GM21825 (cell line): Measurements from ENCODE around the gene RDX.
A peak's percentile ranks its signal among the peaks of the same experiment; 100 is the strongest.
"Not testable (repeated sequence)": the region's sequence is repeated elsewhere in the genome, so short reads cannot be mapped to it uniquely, and the experiment has no call there.

Experiments used
- ATAC-seq: cut with Tn5 transposase; IDR thresholded peaks from one replicate; pipeline ENCODE4 v1.9.1; 2021; ENCODE audit warnings: mild to moderate bottlenecking, moderate library complexity; ENCODE audit not compliant: unreplicated experiment

The RDX gene

GRCh38 chr11:110296226-110297075 is at the start of gene RDX:
Gene RDX (minus strand): TSS chr11:110296614. CDS start chr11:110279692, 16,922 bp downstream.
- peak; percentile 72 for ATAC-seq

DNA sequence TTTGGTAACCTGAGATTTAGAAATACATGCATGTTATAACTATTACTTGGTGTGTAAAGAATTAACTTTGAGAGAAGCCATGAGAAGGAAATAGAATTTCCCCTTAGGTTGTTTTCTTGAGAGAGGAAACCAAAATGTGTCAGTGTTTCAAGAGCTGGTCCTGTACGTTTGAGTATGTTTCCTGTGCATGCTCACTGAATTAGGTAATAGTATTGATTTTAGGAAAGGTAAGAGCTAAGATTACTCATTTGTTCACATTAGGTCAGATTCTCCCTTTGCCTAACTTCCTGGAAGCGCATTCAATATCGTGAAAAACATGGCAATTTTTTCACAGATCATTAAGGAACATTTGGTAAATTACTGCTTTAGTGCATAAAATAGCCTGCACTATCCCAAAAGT is 49.3 kb upstream of the RDX start:
- ATAC-seq: peak; percentile 44

DNA sequence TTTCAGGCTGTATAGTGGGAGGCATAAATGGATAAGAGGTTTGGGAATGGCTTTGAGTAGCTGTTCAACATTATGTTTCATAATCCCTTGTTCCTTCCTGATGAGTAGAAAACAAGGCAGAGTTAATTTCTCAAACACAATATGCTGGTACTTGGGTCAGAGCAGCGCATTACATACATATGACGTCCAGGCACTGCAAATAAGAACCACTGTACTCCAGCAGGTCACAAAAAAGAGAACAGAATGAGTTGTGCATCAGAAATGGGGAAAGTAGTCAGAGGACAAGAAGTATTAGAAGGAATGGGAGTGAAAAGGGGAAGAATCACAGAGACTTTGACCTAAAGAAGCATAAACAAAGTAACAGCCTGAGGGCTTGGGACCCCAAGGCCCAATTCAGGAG is 44.0 kb upstream of the RDX start:
- no peak for ATAC-seq

DNA sequence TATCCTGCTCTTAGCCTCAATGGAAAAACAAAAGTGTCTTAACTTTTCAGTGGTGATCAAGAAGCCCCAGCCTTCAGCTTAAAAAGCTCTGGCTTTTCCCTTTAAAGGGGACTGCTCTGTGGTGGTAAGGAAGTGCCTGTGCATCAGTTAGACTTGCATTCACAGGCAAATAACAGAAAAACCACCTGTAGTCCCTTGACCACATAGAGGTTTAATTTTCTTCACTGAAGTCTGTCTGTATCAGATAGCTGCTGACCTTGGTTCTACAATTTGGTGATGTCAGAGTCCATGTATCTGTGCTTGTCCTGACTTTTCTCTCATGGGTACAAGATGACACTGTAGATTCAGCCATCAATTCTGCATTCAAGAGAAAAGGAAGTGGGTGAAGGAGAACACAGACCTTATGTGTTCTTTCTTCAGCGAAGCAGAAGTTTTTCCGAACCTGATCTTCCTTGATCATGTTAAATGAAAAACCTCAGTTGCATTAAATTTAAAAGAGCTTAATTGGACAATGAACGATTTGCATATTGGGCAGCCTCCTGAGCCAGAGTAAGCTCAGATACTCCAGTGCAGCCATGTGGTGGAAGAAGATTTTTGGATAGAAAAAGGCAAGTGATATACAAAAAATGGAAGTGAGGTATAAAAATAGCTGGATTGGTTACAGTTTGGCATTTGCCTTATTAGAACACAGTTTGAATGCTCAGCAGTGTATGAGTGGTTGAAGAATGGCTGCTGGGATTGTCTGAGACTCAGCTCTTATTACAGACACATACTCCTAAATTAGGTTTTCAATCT is 43.2 kb upstream of the RDX start:
- ATAC-seq: no peak

- no peak for ATAC-seq
These were observed 42.3 kb upstream of the RDX start for GRCh38 chr11:110338684-110339083.

DNA sequence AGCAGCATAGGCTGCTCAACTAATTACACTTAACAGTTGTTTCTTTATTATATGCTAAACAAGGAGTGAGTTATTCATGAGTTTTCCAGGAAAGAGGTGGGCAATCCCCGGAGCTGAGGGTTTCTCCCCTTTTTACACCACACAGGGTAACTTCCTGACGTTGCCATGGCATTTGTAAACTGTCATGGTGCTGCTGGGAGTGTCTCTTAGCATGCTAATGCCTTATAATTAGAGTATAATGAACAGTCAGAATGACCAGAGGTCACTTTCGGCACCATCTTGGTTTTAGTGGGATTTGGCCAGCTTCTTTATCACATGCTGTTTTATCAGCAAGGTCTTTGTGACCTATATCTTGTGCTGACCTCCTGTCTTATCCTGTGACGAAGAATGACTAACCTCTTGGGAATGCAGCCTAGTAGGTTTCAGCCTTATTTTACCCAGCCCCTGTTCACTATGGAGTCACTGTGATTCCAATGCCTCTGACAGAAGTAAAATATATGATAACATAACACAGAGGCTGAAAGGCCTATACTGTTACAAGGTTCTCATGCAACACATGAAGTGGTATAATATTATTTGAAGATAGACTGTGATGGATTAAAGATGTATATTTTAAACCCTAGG is 41.3 kb upstream of the RDX start:
- no peak for ATAC-seq

DNA sequence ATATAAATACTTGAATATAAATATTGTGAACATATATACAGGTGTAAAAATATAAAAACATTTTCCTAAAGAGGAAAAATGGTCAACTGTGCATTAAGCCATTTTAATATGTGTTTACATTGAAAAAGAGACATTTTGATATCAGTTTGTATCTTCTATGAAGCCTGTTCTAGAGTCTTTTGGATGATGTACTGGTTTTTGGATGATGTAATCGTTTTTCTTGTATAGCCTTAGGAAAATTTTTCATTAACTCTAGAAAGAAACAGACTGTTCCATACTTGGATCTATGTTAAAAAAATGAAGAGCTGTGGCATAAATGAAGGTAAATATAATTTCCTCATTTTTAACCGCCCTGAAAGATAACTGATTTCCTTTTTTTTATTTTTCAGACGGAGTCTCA is 39.6 kb upstream of the RDX start:
- ATAC-seq: no peak

DNA sequence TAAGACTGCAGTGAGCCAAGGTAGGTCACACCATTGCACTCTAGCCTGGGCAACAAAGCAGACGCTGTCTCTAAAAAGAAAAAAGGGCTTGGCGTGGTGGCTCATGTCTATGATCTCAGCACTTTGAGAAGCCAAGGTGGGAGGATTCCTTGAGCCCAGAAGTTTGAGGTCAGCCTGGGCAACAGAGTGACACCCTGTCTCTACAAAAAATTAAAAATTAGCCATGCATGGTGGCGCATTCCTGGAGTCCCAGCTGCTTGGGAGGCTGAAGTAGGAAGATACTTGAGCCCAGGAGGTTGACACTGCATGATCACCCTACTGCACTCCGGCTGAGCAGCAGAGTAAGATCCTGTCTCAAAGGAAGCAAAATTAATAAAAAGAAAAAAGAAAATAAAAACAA is 38.9 kb upstream of the RDX start:
- no peak for ATAC-seq

DNA sequence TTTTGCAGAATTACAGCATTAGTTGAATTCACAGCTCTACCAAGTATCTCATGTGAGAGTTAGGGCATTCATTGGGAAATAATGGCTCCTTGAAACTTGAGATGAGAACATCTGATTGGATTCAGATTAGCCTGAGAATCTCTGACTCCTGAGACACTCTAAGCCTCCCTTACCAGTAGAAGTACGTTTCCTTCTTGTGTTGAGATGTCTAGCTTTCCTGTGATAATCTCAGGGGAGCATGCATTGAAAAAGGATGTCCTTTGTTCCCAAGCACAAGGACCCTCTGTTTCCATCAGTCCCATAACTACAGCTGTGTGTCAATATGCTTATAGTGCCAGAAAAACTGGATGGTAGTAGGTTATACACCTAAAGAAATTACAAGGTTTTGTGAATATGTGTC is 35.2 kb upstream of the RDX start:
- ATAC-seq: no peak

GRCh38 chr11:110329445-110329844 is 33.0 kb upstream of the RDX start:
- no peak for ATAC-seq

DNA sequence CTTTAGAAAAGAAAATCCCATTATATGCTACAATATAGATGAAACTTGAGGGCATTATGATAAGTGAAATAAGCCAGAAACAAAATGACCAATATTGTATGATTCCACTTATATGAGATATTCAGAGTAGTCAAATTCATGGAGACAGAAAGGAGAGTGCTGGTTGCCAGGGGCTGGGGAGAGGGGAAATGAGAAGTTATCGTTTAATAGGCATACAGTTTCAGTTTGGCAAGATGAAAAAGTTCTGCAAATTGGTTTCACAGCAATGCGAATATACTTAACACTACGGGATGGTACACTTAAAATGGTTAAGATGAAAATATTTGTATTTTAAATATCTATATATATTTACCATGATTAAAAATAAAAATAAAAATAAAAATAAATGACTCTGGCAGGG is 31.1 kb upstream of the RDX start:
- ATAC-seq: no peak

GRCh38 chr11:110323786-110324185 is 27.4 kb upstream of the RDX start:
- no peak for ATAC-seq

GRCh38 chr11:110319501-110319900 is 23.1 kb upstream of the RDX start:
- no peak for ATAC-seq

GRCh38 chr11:110318638-110319404 is 22.4 kb upstream of the RDX start:
- ATAC-seq: no peak

DNA sequence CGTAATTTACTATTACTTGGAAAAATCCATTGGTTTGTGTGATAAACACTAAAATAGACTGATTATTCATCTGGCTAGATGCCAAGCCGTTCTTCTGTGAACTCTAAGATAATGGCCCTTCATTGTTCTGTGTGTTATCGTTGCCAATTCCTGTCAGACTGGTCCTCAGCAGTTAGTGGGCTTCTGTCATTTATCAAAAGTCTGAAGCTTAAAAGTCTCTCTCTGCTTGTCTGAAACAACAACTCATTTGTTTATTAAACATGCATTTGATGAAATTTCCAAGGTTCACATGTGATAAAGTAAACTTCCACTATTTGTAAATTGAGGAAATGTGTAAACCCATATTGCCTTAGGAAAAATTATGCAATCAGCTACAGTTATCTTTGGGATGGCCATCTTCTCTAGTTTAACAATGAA is 21.1 kb upstream of the RDX start:
- no peak for ATAC-seq

DNA sequence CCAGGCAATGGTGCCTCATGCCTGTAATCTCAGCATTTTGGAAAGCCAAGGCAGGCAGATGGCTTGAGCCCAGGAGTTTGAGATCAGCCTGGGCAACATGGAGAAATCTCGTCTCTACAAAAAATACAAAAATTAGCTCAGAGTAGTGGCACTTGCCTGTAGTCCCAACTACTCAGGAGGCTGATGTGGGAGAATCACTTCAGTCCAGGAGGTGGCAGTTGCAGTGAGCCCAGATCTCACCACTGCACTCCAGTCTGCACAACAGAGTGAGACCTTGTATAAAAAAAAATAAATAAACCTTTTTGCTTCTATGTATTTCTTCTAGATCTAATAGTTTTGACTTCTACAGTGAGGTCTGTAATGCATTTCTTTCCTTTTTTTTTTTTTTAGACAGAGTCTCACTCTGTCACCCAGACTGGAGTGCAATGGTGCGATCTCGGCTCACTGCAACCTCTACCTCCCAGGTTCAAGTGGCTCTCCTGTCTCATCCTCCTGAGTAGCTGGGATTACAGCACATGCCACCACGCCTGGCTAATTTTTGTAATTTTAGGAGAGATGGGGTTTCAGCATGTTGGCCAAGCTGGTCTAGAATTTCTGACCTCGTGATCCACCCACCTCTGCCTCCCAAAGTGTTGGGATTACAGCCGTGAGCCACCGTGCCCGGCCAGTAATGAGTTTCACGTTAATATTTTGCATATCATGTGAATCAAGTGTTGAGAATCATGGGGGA is 18.1 kb upstream of the RDX start:
- ATAC-seq: no peak

DNA sequence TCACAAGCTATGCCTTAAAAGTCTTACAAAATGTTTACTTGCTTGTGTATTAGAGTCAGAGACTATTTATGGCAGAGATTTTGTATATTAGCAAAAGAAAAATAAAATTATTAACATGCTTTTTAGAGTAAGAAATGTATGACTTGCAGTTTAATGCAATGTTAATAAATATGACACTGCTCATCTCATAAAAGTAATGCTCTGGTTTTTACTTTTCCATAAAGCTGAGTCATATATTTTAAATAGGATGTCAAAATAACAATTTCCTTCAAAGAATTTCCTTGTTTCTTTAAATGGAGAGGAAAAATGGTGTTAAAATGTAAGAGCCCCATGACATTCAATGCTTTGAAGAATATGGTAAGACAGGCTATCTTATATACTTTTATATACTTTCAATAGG is 16.3 kb upstream of the RDX start:
- ATAC-seq: no peak

GRCh38 chr11:110311783-110312579 is 15.6 kb upstream of the RDX start:
- no peak for ATAC-seq

DNA sequence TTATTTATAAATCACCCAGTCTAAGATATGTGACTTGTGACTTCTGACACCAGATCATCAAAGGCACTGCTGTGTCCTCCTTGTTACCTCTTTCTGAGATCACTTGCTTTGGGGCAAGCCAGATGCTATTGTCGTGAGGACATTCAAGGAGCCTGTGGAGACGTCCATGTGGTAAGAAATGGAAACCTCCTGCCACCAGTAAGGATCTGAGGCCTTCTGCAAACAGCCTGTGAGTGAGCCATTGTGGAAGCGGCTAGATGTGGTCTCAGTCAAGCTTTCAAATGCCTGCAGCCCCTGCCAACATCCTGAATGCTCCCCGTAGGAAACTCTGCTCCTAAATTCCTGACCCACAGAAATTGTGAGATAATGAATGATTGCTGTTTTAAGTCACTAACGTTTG is 11.7 kb upstream of the RDX start:
- ATAC-seq: no peak

DNA sequence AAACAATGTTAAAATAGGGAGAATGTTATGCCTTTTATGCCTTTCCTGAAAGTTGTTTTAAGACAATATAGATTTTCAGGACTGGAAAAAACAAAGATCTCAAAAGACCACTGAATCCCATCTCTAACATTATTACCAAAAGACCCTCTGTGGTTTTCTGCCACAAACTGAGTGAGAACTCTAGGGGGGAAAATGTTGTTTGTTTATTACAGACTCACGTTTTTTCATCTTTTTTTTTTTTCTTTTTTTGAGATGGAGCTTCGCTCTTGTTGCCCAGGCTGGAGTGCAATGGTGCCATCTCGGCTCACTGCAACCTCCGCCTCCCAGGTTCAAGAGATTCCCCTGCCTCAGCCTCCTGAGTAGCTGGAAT is 9.6 kb upstream of the RDX start:
- not testable (repeated sequence) for ATAC-seq
